OCI-LY7 (cell line): Measurements from ENCODE around the gene IDUA.

Source experiments
- CTCF ChIP-seq: fragments of 200-600 bp; sonication (generic); conservative IDR thresholded peaks from 2 replicates; pipeline ENCODE4 v1.5.1; 2014; ENCODE audit warnings: mild to moderate bottlenecking, antibody characterized with exemption, low read length, moderate library complexity, mixed read lengths
- EZH2phosphoT487 ChIP-seq: fragments of 200-600 bp; sonication (generic); IDR thresholded peaks from 2 replicates; pipeline ENCODE4 v1.6.1; 2018; ENCODE audit warnings: low read depth, borderline replicate concordance, mild to moderate bottlenecking, mixed run types, antibody characterized with exemption, low read length, moderate library complexity, mixed read lengths

GRCh38 chr4:1011022-1011665 lies 24.3 kb downstream of the IDUA start, which contains the start of gene FGFRL1:
- TF ChIP-seq CTCF, result no peak
- no peak for TF ChIP-seq EZH2phosphoT487
